NCI-H82 treated with DMSO at 0.1 percent for 48 hours (cell line): ENCODE data around the gene AXL.
"Not testable (repeated sequence)": the region's sequence is repeated elsewhere in the genome, so short reads cannot be mapped to it uniquely, and the experiment has no call there.

Experiments used
- DNase-seq: peaks from one replicate; lab custom pipeline; 2025; ENCODE audit not compliant: unreplicated experiment; lab: John Stamatoyannopoulos, UW

AXL gene

DNA sequence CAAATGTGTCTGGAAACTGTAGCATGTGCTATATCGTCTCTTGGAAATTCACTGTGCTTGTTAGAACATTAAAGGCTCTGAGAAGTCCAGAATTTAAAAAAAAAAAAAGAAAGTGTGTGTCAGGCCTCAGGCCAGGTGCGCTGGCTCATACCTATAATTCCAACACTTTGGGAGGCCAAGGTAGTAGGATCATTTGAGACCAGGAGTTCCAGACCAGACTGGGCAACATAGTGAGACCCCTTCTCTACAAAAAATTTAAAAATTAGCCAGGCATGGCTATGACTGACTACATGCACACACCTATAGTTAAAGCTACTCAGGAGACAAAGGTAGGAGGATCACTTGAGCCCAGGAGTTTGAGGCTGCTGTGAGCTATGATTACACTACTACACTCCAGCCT lies 50.0 kb downstream of the AXL start:
- no peak for DNase-seq

DNA sequence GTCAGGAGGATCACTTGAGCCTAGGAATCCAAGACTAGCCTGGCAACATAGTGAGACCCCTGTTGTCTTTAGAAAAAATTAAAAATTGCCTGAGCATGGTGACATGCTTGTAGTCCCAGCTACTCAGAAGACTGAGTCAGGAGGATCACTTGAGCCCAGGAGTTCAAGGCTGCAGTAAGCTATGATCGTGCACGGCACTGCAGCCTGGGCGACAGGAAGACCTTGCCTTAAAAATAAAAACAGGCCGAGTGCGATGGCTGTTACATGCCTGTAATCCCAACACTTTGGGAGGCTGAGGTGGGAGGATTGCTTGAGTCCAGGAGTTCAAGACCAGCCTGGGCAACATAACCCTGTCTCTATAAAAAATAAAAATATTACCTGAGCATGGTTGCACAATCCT lies 50.5 kb downstream of the AXL start:
- DNase-seq: no peak

DNA sequence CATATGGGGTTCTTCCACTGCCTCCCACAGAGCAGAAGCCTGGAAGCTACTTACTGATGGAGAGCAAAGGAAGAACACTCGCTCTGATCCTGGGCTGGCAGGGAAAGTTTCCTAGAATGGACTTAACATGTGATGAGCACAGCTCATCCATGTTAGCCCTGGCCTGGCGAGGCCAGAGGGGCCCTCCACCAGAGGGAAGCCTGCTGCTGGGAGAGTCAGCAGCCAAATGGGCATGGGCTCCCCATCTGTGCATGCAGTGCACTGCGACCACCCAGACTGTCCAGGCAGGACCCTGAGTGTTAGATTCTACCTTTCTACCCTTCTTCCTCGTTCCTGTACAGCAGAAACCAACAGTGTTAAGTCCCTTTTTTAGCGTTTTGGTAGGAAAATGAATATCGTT lies 54.1 kb downstream of the AXL start:
- no peak for DNase-seq

DNA sequence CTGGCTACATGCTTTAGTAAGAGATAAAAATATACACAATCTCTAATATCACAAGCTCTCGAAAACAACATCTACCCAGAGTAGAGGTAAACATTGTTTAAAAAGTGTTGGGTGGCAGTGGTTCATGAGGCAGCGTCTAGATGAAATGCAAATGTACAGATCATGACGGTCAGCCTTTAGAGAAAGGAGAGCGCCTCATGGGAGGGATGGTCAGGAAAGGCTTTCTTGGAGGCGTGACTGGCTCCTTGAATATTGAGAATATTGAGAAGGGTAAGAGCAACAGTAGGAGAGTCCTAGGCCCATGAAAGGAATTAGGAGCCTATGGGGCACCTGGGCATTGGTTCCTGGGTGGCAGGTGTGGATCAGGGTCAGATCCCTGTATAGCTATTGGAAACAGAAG lies 55.8 kb downstream of the AXL start:
- no peak for DNase-seq

DNA sequence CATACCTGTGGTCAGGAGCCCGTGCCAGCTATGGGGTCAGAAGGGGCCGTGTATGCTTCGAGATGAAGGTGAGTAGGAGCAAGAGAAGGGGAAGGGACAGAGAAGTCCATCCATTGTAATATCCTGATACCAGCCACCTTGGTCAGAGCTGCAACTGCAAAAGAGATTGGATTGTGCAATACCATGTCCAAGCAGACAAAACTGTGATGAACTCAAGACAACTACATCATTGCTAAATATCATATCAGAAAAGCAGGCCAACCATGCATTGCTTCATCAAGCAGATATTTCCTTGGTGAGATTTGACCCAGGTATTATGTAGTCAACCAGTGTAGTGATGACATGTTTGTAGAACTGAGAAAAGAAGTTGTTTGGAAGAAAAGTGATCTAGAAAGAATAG lies 57.2 kb downstream of the AXL start:
- DNase-seq: no peak

DNA sequence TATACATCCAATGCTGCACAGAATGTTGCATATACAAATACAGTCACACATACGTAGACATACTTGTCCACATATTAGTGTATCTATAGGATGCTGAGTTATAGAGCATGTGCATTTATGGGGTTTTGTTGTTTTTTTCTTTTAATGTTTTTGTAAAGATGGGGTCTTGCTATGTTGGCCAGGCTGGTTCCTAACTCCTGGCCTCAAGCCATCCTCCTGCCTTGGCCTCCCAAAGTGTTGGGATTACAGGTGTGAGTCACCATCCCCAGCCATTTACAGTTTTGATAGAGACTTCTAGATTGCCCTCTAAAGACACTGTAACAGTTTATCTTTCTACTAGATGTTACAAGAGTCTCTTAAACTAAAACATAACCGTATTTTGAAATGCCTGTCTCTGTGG lies 59.5 kb downstream of the AXL start:
- DNase-seq: no peak

DNA sequence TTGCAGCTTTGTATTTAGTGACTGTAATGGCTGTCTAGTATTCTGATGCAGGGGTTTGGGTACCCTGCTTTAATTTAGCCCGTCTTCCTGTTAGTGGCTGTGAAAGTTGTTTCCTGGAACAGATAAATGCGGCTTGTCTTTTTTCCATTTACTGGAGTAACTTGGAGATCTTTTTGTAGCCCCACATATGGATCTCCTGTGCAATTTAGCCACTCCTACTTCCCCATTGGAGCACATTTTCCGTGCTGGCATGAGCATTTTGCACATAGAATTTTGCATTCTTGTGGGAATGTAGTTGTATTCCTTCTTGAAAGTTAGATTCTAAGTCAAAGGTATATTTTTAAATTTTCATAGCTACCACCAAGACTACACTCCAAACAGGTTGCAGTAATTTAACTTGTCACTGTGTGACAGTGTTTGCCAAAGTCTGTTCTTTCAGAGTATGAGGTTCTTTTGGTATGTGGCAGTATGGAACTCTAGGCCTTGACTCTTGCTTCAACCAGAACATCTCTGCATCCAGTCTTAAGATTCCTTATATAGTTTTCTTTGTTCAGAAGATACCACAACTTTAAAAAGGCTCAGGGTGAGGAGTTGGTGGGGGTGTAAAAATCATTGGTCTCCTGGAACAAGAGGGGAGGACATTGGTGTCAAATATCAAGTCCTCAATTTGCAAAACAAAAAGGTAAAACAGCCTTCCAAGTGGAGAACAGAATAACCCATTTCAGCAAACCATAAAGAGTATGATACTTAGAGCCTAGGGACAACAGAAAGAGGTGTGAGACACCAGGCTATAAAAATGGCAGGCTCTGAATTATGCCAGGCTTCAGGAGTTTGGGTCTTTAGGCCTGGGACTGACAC lies 69.9 kb downstream of the AXL start:
- DNase-seq: no peak

DNA sequence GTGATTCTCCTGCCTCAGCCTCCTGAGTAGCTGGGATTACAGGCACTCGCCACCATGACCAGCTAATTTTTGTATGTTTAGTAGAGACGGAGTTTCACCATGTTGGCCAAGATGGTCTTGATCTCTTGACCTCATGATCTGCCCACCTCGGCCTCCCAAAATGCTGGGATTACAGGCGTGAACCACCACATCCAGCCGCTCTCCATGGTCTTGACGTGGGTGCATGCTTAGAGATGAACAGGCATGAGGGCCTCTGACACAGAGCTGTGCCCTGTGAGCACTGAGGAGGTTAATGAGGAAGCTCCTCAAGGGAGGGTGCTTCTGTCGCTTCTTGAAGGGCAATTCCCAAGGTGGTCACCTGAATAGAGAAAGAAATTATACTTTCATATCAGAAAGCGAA lies 70.8 kb downstream of the AXL start:
- not testable (repeated sequence) for DNase-seq

DNA sequence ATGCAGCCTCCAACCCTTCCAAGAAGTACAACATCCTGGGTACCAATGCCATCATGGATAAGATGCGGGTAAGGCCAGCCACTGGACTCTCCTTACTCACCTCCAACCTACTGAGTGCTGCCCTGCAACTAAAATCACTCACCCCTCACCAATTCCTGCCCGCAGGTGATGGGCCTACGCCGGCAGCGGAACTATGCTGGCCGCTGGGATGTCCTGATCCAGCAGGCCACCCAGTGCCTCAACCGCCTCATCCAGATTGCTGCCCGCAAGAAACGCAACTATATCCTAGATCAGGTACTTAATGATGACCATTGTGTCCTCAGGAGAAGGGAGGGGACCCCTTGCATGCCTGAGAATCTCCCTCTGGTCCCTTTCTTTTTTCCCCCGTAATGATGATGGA lies 75.4 kb downstream of the AXL start:
- no peak for DNase-seq

DNA sequence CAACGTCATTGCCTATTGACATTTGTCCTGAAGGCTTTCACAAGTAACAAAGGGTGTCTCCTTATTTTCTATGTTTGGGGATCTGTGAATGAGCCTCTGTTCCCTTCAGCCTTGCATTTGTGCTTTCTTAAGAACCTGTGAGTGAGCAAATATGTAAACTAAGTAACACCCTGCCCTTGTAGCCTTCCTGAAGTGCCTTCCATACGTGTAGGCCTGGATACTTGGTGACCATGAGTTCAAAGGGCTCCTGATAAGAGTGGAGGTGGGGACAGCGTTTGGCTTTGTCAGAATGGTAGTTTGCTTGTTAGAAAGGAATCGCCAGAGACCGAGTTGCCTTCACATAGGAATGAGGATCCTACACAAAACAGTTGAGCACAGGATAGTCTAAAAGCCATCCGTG lies 76.5 kb downstream of the AXL start:
- no peak for DNase-seq

DNA sequence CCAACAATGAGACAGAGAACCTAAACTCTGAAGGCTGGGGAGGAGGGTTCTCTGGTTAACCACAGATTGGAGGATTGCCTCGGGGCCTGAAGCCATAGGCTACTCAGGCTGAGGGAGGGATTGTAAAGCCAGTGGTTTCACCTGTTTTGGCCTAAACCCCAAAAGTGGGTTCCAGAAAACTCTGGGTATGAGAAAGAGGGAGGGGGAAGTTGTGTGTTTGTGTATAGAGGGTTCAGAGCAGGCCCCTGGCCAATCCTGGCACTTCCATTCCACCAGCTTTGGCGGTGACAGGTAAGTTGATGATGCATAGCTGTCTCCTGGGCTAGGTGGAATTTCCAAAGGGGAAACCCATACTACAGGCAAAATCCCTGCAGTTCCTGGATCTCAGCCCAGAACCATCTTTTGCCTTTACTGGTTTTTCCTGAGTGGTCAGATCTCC lies 77.4 kb downstream of the AXL start:
- no peak for DNase-seq

DNA sequence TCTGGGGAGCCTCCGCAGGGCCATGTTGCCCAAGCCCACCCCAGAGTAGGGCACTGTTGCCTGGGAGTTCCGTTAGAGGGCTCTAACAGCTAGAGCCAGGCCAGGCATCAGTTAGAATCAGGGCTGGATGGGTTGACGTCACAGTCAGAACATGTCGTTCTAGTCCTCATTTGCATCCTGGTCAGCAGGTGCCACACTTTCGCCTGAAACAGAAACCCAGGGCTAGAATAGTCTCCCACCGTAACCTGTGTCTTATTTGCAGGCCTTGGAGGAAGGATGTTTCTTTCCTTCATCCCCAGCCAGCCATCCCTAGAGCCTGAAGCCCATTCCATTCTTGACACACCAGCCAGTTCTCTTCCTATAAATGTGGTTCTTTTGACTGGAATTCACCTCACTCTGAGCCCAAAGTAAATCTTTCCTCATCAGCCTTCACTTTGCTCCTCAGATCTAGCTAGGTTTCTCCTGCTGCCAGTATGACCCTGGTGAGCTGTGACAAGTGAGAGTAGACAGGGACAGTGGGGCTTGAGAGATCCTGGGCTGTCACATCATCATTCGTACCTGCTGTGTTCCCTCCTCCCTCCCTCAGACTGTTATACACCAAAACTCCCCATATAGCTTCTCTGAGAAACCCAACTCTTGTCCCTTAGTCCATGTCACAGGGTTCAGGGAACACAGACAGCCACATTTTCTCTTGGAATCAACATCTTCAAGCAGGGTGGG lies 78.8 kb downstream of the AXL start:
- no peak for DNase-seq

DNA sequence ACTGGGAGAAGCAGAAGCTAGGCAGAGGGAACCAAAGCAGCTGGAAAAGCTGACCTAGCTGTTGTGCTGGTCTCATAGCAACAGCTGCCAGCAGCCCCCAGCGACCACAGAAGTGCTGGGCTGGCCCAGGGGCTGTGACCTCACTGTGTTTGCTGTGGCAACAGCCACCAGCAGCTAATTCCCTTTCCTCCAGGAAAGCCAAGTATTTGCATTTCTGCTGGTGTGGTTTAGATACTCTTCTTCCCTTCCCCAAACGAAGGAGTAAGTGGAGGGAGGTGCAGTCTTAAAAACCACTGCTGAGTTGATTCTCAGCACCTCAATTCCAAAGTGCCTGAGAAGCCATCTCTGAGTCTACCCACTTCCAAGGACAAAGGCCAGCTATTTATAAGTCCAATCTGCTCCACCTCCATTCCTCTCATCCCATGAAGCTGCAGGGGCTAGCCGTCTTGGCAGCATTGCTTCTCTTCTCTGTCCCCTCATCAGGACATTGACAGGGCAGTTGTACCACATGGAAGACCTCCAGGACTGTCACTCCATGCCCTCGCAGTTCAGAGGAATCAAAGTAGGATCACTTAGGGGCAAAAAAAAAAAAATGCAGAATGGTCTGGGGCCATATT lies 79.4 kb downstream of the AXL start:
- DNase-seq: no peak

DNA sequence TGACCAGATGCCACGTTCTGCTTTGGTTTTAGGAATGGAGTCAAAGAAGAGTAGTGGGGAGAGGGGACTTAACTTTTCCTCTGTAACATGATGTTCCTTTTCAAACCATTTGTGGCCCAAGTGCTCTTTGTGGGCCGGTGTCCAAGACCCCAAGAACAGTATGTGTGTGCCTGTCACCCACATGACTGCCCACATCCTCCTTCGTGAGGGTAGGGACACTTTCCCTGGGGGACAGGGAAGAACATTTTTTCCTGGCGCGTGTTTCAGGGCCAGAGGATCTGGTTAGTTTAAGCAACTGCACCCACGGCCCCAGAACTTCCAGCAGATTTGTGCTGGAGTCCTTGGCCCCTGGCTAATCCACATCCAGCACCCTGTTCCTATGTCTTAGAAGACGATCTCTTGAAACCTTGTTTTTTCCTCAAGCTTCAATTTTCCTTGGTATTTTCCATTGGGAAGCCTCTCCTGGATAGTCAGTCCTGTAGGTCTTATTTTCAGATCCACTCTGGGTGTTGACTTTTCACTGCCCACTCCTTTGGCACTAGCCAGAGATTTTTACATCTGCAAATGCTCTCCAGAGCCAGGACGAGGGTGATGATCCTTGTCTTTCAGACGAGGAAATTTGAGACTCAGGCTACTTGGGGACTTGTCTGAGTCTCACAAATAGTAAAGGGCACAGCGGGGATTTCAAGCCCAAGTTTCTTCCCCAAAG lies 80.2 kb downstream of the AXL start:
- DNase-seq: no peak

DNA sequence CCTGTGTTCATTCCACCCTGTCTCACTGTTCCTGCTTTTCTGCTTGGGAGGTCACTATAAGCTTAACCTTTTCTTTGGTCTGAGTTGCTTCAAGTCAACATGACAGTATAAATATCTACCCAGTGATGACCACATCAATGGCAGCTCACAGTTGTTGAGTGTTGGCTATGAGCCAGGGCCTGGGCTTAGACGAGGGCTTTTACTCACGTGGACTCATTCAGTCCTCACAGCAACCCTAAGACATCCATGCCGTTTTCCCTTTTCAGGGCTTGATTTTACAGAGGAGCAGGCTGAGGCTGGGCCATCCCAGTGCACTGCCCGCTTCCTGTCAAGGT lies 80.7 kb downstream of the AXL start:
- no peak for DNase-seq

DNA sequence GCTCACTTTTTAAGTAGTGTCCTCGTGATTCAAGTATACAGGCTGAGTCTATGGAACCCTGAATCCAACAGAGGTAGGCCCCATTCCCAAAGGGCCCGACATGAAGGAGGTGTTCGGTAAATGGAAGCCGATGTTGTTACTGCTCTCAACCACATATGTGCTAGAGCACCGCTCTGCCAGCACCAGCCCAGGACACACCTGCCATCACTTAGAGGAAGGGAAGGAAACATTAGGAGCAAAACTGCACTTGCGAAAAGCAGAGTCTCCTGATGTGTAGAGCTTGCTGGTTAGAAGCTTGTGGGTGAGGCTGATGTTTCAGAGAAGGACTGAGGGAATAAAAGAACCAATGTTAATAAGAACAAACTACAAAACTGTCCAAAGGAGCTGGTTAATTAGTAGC lies 81.5 kb downstream of the AXL start:
- no peak for DNase-seq

DNA sequence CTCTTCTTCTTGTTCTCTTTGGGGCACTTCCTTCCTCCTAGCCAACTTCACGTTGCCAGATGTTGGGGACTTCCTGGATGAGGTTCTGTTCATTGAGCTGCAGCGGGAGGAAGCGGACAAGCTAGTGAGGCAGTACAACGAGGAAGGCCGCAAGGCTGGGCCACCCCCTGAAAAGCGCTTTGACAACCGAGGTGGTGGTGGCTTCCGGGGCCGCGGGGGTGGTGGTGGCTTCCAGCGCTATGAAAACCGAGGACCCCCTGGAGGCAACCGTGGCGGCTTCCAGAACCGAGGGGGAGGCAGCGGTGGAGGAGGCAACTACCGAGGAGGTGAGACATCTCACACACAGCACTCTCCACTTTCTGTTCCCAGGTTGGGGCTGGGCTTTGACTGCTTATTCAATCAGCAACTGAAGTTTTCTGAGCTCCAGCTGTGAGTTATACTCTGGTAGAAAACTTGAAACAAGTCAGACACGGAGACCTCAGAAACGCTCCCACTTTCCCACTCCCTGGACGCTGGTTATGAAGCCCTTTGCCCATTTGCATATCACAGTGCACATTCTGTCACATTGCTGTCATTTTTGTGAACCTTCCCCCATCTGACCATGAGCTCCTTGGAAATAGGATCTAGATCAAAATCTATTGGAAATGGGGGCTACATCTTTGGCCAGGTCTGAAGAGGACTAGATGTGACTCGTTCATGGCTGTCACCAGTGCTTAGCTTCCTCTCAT lies 83.8 kb downstream of the AXL start:
- DNase-seq: no peak

DNA sequence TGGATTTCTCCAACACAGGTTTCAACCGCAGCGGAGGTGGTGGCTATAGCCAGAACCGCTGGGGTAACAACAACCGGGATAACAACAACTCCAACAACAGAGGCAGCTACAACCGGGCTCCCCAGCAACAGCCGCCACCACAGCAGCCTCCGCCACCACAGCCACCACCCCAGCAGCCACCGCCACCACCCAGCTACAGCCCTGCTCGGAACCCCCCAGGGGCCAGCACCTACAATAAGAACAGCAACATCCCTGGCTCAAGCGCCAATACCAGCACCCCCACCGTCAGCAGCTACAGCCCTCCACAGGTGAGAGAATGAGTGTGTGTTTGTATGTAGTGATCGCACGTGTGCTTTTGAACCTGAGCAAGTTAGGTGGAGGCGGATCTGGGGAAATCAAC lies 84.9 kb downstream of the AXL start:
- DNase-seq: no peak

DNA sequence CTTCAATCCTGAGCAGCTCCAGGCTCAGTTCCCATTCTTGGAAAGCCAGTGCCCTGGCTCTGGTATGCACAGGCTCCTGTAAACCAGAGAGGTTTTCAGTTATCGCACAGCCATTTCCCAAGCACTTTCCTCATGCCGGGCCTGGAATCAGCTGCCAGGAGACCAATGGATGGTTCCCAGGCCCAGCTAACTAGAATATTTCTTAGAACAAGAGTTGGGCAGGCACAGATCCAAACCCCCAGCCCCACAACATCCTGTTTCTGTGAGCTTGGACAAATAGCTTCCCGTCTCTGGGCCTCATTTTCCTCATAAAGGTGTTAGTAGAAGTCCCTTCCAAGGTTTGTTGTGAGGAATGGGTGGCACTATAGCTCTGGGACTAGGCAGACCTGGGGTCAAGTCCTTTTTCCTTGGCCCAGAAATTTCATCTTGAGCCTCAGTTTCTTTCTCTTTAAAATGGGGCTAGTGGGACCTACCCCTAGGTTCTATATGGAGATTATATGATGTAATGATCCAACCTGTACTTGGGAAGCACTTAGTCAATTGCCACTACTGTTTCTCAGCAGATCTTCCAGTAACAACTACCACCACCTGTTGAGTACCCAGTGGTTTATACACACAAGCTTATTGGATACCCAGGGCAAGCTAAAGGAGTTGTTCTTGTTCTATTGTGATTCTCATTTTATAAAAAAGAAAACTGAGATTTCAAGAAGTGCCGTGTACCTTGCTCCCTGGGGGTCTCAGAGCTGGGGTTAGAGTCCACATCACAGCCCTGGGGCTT lies 85.9 kb downstream of the AXL start:
- no peak for DNase-seq
